Muscle of arm (tissue), 12 donors: ENCODE measurements around the gene LENG1. TPM values are rescaled to one million over a fixed set of nuclear protein-coding genes. Genes with fewer than 3 reads are reported as not detected.
A peak's percentile ranks its signal among the peaks of the same experiment; 100 is the strongest.
"Not testable (repeated sequence)": the region's sequence is repeated elsewhere in the genome, so short reads cannot be mapped to it uniquely, and the experiment has no call there.

Experiments used
- DNase-seq: peaks from one replicate; pipeline ENCODE4 v3.0.0-alpha.2; 2013
- polyA plus RNA-seq, 12 donors: library from polyadenylated mRNA; unstranded; fragments of 120-200 nt; gene quantifications; one replicate each; pipeline ENCODE4 v1.2.1, GENCODE V29; 2013; ENCODE audit not compliant: insufficient read length in 12 of 12

LENG1 gene
- polyA plus RNA-seq, 12 donors: 6.1 to 11.9 (median 7.3) TPM; not detected in 1

GRCh38 chr19:54191011-54191810, 31.7 kb upstream of the LENG1 start, which contains the start of gene TSEN34:
TSEN34 (plus strand) TSS chr19:54191308; CDS start chr19:54191365, 57 bp downstream.
- DNase-seq: peak; percentile 55

- DNase-seq: peak; percentile 100
Measured at GRCh38 chr19:54190503-54191010, 31.0 kb upstream of the LENG1 start.

- peak; percentile 100 for DNase-seq
Measured at GRCh38 chr19:54189735-54190502, 30.4 kb upstream of the LENG1 start.

- DNase-seq: no peak
Measured at GRCh38 chr19:54189145-54189734, 29.7 kb upstream of the LENG1 start, which contains the start of gene MBOAT7. MBOAT7 (minus strand) TSS chr19:54189580; CDS start chr19:54188508, 1,072 bp downstream.

GRCh38 chr19:54188215-54188871, 28.8 kb upstream of the LENG1 start:
- DNase-seq: no peak

- no peak for DNase-seq
Measured at GRCh38 chr19:54186934-54187381, 27.4 kb upstream of the LENG1 start.

GRCh38 chr19:54186351-54186750, 26.8 kb upstream of the LENG1 start:
- no peak for DNase-seq

- DNase-seq: no peak
Measured at GRCh38 chr19:54183431-54183830, 23.9 kb upstream of the LENG1 start.

- not testable (repeated sequence) for DNase-seq
Measured at GRCh38 chr19:54181894-54182293, 22.4 kb upstream of the LENG1 start.

GRCh38 chr19:54180691-54181091, 21.2 kb upstream of the LENG1 start:
- DNase-seq: no peak

GRCh38 chr19:54179921-54180461, 20.5 kb upstream of the LENG1 start:
- no peak for DNase-seq

- no peak for DNase-seq
Measured at GRCh38 chr19:54179262-54179852, 19.8 kb upstream of the LENG1 start.

GRCh38 chr19:54178581-54179261, 19.2 kb upstream of the LENG1 start:
- DNase-seq: no peak

- no peak for DNase-seq
Measured at GRCh38 chr19:54173951-54174834, 14.7 kb upstream of the LENG1 start.

- DNase-seq: no peak
Measured at GRCh38 chr19:54173359-54173699, 13.8 kb upstream of the LENG1 start.

- DNase-seq: no peak
Measured at GRCh38 chr19:54172471-54173358, 13.2 kb upstream of the LENG1 start, which contains the start of gene TMC4. TMC4 (minus strand) TSS chr19:54173160; CDS start chr19:54173117, 43 bp downstream.

- DNase-seq: not testable (repeated sequence)
Measured at GRCh38 chr19:54171736-54172431, 12.4 kb upstream of the LENG1 start.
